ENCODE measurements around the gene ENTR1. TPM values are rescaled to one million over a fixed set of nuclear protein-coding genes. Genes with fewer than 3 reads are reported as not detected.

ENTR1 gene
- total and polyA plus RNA-seq, 4 donors, result 25.5 to 48.4 (median 37.7) TPM

GRCh38 chr9:136400038-136400834 is 10.2 kb downstream of the ENTR1 start, which contains the start of gene SNAPC4:
TSS of gene SNAPC4 (minus strand) at chr9:136400170. CDS start at chr9:136398428, 1,742 bp downstream.
- Histone ChIP-seq H3K27me3 (ENCODE audit: control insufficient read depth in 3 of 3, insufficient read depth in 3 of 3, low read length in 2 of 3) (no peaks in the 10 kb centered on the region), H3K27ac (ENCODE audit: low read depth in 1 of 2, low read length in 1 of 2) (peak within 1 kb of the TSS; percentile 54 to 57), H3K9ac (ENCODE audit: insufficient read depth in 1 of 2, low read length in 2 of 2) (peak within 1 kb of the TSS; percentile 61 to 71), H3K4me1 (ENCODE audit: control insufficient read depth in 5 of 5, insufficient read depth in 5 of 5, low read length in 5 of 5) (peaks cover 0 to 15% (median 8%) of the 10 kb centered on the region in 5 donors), H3K4me3 (peak within 1 kb of the TSS; percentile 93), H3K36me3 (ENCODE audit: control insufficient read depth in 4 of 4, insufficient read depth in 4 of 4, low read length in 4 of 4) (peaks cover 0 to 35% (median 7%) of the 10 kb centered on the region in 4 donors), H3K9me3 (ENCODE audit: control insufficient read depth in 4 of 4, insufficient read depth in 3 of 4, low read length in 3 of 4) (no peaks in the 10 kb centered on the region)
- peak; percentile 90 for TF ChIP-seq CTCF (IDR thresholded peaks at IDR 0.05; ENCODE audit: control extremely low read depth, extremely low read depth)
- WGBS, 2 donors, result 6 to 9% methylated on average over 64 to 71 of the region's 71 CpGs
- DNase-seq (peak; percentile 88 to 93 (median 91)), ATAC-seq (ENCODE audit: insufficient read depth, low FRiP score) (peak; percentile 96)

- no peak for TF ChIP-seq CTCF (IDR thresholded peaks at IDR 0.05; ENCODE audit: control extremely low read depth, extremely low read depth)
These were observed 11.0 kb downstream of the ENTR1 start for GRCh38 chr9:136399176-136400037.

GRCh38 chr9:136398286-136398685 is 12.1 kb downstream of the ENTR1 start:
- DNase-seq (no peak), ATAC-seq (ENCODE audit: insufficient read depth, low FRiP score) (no peak)
- Histone ChIP-seq H3K4me1 (ENCODE audit: control insufficient read depth in 5 of 5, insufficient read depth in 5 of 5, low read length in 5 of 5) (peaks cover 0 to 15% (median 8%) of the 10 kb centered on the region in 5 donors), H3K9ac (ENCODE audit: insufficient read depth in 1 of 2, low read length in 2 of 2) (no peak overlapping the region), H3K36me3 (ENCODE audit: control insufficient read depth in 4 of 4, insufficient read depth in 4 of 4, low read length in 4 of 4) (peaks cover 5 to 39% (median 14%) of the 10 kb centered on the region in 4 donors), H3K27me3 (ENCODE audit: control insufficient read depth in 3 of 3, insufficient read depth in 3 of 3, low read length in 2 of 3) (no peaks in the 10 kb centered on the region), H3K9me3 (ENCODE audit: control insufficient read depth in 4 of 4, insufficient read depth in 3 of 4, low read length in 3 of 4) (no peaks in the 10 kb centered on the region), H3K4me3 (no peak overlapping the region), H3K27ac (ENCODE audit: low read depth in 1 of 2, low read length in 1 of 2) (no peak overlapping the region)
- TF ChIP-seq CTCF (IDR thresholded peaks at IDR 0.05; ENCODE audit: control extremely low read depth, extremely low read depth), result no peak
- 95 to 99% methylated on average over 12 of the region's 12 CpGs for WGBS, 2 donors

More at GRCh38 chr9:136399176-136400037, 11.0 kb downstream of the ENTR1 start:
- DNase-seq, result no peak
- Histone ChIP-seq H3K9ac (ENCODE audit: insufficient read depth in 1 of 2, low read length in 2 of 2) (peak overlapping the region in 1 of 2 donors; percentile 61), H3K36me3 (ENCODE audit: control insufficient read depth in 4 of 4, insufficient read depth in 4 of 4, low read length in 4 of 4) (peaks cover 3 to 38% (median 9%) of the 10 kb centered on the region in 4 donors), H3K4me1 (ENCODE audit: control insufficient read depth in 5 of 5, insufficient read depth in 5 of 5, low read length in 5 of 5) (peaks cover 0 to 15% (median 8%) of the 10 kb centered on the region in 5 donors), H3K27me3 (ENCODE audit: control insufficient read depth in 3 of 3, insufficient read depth in 3 of 3, low read length in 2 of 3) (no peaks in the 10 kb centered on the region), H3K27ac (ENCODE audit: low read depth in 1 of 2, low read length in 1 of 2) (peak overlapping the region; percentile 54 to 57), H3K9me3 (ENCODE audit: control insufficient read depth in 4 of 4, insufficient read depth in 3 of 4, low read length in 3 of 4) (no peaks in the 10 kb centered on the region), H3K4me3 (peak overlapping the region; percentile 93)
- ATAC-seq (ENCODE audit: insufficient read depth, low FRiP score), result no peak
- 2 to 4% methylated on average over 61 to 67 of the region's 67 CpGs for WGBS, 2 donors

Data from lung (tissue), 12 donors.